ENCODE results near the gene TANC2.

TANC2 gene

DNA sequence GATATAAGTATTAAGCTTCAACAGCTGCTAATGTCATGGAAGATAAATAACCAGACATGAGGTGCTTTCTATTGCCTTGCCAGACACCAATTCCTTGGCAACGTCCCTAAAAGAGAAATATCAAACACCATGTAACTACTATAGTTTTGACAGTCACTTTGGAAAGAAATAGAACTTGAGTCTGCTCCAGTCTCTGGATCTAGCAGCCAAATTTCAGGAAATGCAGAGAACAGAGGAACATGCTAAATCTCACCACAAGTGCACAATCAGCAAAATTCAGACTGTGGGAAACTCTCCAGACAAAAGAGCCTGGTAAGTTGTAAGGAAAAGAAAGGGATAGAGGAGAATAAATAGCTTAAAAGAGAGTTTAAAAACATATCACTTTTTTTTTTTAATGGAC, 28.4 kb upstream of the TANC2 start:
- DNase-seq (ENCODE audit: low spot score), result no peak

GRCh38 chr17:62941358-62941991, 24.6 kb upstream of the TANC2 start:
- DNase-seq (ENCODE audit: low spot score), result no peak
- TF ChIP-seq, protein P1, sequence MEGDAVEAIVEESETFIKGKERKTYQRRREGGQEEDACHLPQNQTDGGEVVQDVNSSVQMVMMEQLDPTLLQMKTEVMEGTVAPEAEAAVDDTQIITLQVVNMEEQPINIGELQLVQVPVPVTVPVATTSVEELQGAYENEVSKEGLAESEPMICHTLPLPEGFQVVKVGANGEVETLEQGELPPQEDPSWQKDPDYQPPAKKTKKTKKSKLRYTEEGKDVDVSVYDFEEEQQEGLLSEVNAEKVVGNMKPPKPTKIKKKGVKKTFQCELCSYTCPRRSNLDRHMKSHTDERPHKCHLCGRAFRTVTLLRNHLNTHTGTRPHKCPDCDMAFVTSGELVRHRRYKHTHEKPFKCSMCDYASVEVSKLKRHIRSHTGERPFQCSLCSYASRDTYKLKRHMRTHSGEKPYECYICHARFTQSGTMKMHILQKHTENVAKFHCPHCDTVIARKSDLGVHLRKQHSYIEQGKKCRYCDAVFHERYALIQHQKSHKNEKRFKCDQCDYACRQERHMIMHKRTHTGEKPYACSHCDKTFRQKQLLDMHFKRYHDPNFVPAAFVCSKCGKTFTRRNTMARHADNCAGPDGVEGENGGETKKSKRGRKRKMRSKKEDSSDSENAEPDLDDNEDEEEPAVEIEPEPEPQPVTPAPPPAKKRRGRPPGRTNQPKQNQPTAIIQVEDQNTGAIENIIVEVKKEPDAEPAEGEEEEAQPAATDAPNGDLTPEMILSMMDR (IDR thresholded peaks at IDR 0.05; ENCODE audit: extremely low read depth, missing control alignments), result no peak

More for the DNA sequence above, 28.4 kb upstream of the TANC2 start:
- TF ChIP-seq, protein P1 (IDR thresholded peaks at IDR 0.05; ENCODE audit: extremely low read depth, missing control alignments), result no peak

GRCh38 chr17:62948370-62948769, 17.7 kb upstream of the TANC2 start:
- TF ChIP-seq, protein P1 (IDR thresholded peaks at IDR 0.05; ENCODE audit: extremely low read depth, missing control alignments), result no peak
- no peak for DNase-seq (ENCODE audit: low spot score)

DNA sequence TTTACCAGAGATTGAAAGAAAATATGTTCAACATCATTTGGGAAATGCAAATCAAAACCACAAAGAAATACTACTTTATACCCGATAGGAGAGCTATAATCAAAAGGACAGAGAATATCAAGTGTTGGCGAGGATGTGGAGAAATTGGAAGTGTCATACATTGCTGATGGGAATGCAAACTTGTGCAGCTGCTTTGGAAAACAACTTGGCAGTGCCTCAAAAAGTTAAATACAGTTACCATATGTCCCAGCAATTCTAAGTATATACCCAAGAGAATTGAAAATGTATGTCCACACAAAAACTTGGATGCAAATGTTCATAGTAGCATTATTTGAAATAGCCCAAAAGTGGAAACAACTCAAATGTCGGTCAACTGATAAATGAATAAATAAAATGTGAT, 17.0 kb upstream of the TANC2 start:
- no peak for DNase-seq (ENCODE audit: low spot score)
- TF ChIP-seq, protein P1 (IDR thresholded peaks at IDR 0.05; ENCODE audit: extremely low read depth, missing control alignments), result no peak

DNA sequence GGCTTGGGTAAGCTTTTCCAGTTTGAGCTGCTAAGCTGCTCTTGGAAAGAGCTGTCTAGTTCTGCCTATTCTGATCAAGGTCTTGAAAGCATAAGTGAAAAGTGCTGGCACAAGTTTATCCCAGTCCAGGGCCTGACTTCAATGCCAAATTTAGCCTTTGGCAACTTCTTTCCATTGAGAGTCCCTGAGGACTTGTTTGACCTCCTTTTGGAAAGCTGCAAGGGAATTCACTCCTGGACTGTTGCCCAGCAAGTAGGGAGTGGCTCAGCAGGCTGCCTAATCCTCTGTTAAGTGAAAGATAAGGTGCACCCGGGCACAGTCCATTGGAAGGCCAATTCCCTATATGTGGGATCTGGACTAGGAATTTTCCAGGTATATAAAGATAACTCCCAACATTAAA, 16.0 kb upstream of the TANC2 start:
- DNase-seq (ENCODE audit: low spot score), result no peak
- TF ChIP-seq, protein P1 (IDR thresholded peaks at IDR 0.05; ENCODE audit: extremely low read depth, missing control alignments), result no peak

GRCh38 chr17:62955841-62956352, 10.1 kb upstream of the TANC2 start:
- TF ChIP-seq, protein P1 (IDR thresholded peaks at IDR 0.05; ENCODE audit: extremely low read depth, missing control alignments), result no peak

DNA sequence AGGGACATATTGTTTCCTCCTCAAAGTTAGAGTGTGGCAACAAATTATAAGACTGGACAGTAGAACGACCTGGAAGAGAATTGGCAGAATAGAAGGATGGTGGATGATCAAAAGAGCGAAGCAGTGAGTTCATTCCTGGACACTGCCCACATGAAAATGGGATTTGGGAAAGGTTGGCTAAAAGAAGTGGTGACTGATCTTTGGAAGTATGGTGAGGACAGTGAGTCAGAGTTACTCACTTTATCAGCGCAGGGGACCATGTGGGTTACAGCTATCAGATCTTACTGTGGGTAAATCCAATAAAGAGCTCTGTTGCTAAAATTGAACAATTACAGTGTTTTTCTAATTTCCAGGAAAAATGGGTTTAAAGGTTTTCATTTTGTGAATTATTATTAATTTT, 2.7 kb upstream of the TANC2 start:
- TF ChIP-seq, protein P1 (IDR thresholded peaks at IDR 0.05; ENCODE audit: extremely low read depth, missing control alignments), result no peak

More at GRCh38 chr17:62955841-62956352, 10.1 kb upstream of the TANC2 start:
- DNase-seq (ENCODE audit: low spot score), result no peak

More for the DNA sequence above, 2.7 kb upstream of the TANC2 start:
- no peak for DNase-seq (ENCODE audit: low spot score)

Measured in GM20000 (cell line).